Brain pericyte (primary cell): ENCODE data around the gene NGF.

Source experiments
- DNase-seq: peaks from one replicate; pipeline ENCODE4 v3.0.0-alpha.2; 2012; ENCODE audit warnings: low read depth, low spot score

The NGF gene

DNA sequence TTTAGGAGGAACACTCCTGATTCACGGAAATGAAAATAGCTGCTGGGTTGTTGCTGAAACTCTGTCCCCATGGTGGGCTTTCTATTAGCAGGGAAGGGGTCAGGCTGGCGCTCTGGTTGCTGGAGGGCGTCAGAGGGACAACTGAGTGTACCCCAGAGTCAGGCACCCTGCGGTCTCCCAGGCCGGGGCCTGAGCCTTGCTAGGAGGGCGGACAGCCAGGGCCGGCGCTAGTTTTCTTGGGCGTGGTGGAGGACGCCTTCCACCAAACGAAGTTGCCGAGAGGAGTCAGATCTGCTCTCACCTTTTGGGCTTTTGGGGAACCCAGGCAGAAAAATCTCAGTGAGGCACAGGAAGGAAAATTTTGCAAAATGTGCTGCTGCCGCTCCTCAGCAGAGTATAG, 54.8 kb downstream of the NGF start:
- DNase-seq: no peak

DNA sequence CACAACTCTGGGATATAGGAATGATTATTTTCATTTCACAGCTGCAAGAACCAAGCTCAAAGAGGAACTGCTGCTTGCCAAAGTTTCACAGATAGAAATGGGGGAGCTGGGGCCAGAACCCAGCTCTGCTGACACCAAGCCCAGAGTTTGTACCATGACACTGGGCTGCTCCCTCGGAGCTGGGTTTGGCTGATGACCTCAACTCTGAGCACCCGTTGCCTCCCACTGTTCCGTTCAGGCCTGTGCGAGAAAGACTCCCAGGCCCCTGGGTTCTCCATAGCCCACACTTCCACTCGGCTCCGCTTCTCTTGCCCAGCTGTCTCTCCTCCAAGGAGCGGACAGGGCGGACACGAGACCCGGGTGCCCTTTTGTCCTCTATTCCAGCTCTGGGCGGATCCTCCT, 55.2 kb downstream of the NGF start:
- no peak for DNase-seq

DNA sequence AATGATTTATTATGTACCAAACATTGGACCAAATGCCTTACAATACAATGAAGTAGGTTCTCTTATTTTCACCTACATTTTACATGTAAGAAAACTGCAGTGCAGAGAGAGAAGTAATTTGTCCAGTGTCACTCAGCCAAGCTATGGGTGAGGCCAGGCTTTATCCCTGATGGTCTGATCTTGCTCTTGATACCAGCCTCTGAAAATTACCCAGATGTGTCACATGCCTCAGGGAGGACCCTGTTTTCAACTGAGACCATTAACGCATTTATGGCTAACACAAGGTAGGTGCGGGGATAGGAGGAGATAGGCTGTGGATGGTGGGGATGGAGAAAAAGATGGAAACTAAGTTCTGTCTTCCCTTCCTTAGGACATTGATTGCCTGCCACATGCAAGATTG, 56.9 kb downstream of the NGF start:
- no peak for DNase-seq

DNA sequence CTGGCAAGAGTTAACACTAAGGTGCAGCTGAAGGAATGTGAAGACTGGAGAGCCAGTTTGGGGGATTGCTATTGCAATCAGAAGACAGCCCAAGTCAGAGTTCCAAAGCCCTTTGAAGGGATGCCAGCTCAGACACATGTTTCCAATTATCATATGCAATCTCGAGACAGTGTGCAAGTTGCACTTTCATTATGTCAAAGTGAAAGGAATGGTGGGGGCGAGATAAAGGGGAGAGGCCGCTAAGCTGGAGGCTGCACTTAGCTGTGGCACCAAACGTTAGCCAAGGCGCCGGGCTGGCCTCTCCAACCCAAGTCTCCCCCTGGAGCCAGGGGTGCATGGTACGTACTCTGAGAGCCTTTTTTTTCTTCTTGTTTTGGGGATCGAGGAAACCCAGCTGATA, 58.0 kb downstream of the NGF start:
- no peak for DNase-seq

DNA sequence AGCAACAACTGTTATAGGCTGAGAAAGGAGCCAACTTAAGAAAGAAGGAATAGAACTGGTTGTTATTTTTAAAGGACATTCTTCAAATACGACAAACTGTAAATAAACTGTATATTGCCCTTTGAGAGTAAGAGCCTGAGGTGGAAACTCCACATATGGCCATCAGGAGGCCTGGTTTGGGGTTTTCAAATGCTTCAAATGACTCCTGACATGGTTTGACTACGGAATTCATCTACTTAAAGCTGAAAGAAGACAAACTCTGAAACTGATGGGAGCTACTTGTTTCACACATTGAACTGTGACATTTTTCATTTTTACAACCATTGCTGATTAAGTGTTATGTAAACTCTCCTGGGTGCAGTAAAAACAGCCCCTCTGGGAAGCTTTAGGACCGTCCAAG, 59.8 kb downstream of the NGF start:
- no peak for DNase-seq

DNA sequence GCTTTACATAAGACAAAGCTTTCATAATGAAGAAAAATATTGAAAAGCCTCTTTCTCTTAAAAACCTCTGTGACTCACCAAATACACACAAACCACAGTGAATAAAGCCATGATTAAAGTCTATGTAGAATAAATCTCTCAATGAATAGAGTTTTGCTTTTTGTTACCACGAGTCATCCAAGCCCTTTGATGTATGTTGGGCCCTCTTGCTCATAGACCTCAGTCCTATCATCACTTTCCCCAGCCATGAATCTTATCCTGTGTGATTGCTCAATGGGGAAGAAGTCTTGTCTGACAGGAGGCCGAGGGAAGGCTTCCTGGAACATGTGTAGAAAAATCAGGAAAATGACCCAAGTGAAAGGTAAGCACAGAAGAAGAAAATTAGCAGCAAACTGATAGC, 60.8 kb downstream of the NGF start:
- no peak for DNase-seq

DNA sequence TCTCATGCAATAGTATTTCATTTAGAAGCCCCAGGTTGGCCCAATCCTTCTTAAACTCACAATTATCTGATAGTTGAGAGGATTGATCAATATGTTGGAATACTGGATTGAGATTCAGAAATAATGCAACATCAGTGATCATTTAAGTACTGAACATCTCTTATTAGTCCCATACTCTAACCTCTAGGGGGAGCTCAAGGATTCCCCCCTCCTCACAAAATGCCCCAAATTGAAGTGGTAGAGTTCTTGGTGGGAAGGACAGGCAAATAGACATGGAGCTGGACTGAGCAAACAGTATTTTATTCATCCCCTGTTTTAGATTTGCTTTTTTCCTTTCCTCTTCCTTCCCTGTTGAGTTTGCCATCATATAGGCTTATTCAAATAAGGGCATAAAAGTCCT, 62.8 kb downstream of the NGF start:
- no peak for DNase-seq

DNA sequence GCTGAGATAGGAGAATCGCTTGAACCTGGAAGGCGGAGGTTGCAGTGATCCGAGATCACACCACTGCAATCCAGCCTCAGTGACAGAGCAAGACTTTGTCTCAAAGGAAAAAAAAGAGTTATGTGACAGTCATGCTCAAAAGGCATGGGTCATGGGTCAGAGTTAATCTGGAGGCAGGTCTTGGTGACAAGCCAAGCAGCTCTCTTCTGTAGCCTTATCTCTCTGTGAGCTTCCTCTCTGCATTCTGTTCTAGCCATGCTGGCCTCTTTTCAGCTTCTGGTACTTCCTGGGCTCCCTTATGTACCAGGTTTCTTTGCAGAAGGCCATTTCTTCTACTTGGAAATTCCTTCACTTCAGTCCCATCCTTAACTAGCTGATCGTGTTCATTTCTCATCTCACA, 63.6 kb downstream of the NGF start:
- no peak for DNase-seq

DNA sequence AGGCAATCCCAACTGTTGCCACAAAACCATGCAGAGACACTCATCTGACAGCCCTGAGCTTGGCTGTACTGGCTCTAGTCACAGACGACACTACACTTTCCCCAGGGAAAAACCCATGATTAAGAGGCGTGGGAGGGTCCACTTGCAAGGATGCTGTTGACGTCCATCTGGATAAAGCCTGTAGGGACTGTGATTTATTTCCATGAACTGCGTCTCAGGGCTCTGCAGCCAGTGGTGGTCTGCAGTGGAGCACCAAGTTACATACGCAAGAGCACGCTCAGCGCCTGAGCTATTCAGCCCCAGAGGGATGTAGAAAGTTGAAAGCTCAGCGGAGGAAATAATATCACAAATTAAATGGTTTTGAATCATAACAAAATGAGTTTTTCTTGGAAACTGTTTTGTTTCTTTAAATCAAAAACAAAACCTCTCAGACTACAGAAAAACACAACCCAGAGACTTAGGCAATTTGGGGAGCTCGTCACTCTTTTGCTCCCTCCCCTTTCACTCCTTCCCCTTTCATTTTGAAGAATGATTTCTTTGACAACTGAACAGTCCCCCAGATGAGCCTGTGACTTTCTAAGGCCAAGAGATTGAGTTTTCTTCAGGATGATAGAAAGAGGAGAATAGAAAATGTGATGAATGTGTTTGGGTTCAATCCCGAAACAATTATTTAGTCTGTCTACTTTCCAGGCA, 71.2 kb downstream of the NGF start:
- DNase-seq: peak; percentile 88

DNA sequence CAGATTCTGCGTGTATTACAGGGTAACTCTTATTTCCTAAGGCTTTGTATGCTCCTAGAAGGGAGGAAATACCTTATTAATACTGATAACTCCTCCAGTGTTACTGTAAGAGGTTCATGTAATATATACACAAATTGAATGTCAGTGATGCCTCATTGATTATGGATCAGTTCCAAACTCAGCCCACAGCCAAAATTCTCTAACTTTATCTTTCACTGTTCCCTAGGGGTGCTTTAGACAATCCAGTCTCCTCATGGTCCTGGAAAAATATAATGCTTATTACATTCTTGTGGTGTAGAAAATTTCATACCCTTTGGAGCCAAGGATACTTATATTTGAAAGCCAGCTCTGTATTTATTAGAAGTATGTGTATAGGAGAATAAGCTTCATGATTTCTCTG, 73.0 kb downstream of the NGF start:
- DNase-seq: no peak

DNA sequence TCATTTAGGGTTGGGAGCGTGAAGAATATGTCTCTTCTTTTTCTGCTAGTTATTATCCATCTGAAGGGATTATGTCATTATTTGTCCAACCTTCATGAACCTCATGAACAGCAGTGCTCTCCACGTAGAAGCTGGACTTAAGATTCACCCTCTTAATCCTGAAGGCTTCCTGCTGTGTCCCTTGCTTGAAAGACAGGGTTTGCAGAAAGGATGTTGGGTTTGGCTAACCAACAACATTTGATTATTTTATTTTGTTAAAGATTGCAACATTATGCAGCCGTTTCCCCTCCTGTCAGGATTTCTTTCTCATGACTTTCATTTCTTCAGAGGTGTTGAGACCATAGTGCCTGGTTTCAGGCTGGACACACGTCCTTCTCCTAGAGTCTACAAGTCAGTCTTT, 75.2 kb downstream of the NGF start:
- DNase-seq: peak; percentile 84

DNA sequence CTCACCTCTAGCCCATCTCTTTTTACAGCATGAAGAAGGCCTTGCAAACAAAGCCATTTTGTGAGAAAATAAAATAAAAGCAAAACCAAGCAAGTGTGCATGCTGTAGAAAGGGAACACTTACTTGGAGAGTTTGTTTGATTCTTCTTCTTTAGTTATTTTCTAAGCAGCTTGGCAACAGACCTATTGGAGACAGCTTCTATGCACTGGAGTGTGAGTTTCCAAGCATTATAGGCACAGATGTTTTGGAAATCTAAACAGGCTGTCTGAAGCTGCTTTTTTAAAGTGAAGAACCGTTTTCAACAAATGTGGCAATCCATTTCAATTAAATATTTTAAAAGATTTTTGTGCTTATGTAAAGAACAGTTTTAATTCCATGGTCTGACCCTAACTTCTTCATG, 76.6 kb downstream of the NGF start:
- no peak for DNase-seq

DNA sequence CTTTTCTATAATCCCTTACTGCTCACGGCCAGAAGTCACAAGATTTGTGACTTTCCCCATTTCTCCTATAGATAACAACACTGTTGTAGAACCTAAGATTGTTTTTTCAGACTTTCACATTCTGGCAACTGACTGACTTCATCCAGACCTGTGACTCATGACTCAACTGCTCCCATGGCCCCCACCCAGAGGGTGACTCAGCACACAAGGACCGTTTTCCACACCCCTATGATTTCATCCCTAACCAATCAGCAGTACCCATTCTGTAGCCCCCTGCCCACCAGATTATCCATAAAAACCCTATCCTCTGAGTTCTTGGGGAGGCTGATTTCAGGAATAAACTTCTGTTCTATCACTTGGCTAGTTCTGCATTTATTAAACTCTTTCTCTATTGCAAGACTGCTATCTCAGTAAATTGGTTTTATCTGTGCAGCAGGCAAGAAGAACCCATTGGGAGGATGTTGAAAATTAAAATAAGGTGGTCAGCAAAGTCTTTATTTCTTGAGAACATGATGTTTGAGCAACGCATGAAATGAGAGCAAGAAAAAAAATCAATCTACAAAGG, 79.7 kb downstream of the NGF start:
- no peak for DNase-seq

DNA sequence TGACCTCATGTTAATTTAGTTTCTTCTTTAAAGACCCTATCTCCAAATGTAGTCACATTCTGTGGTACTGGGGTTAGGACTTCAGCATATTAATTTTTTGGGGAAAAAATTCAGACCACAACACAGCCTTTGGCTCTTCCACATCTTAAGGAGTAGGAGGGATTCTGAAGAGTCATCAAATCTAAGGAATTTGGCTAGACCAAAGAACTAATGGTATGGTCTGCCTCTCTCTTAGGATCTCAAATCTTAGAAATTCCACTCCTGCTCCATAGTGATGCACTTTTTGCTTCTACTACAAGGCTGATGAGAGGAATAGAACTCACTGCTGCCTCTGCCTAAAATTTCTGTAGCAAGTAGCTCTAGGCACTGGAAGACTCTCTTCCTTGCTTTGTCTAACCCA, 80.5 kb downstream of the NGF start:
- no peak for DNase-seq

DNA sequence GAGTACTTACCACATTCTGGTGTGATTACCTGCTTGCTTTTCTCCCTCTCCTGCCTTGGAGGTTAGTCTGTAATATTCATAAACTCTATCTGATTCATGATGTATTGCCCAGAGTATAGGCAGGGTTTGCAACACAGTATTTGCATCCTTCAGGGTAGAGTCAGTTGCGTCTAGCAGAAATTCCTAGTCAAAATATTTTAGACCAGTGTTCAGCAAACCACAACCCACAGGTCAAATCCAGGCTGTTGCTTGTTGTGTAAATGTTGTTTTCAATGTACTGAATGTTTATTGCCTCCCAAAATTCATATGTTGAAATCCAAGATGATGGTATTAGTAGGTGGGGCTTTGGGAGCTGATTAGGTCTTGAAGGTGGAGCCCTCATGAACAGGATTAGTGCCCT, 82.9 kb downstream of the NGF start:
- no peak for DNase-seq

DNA sequence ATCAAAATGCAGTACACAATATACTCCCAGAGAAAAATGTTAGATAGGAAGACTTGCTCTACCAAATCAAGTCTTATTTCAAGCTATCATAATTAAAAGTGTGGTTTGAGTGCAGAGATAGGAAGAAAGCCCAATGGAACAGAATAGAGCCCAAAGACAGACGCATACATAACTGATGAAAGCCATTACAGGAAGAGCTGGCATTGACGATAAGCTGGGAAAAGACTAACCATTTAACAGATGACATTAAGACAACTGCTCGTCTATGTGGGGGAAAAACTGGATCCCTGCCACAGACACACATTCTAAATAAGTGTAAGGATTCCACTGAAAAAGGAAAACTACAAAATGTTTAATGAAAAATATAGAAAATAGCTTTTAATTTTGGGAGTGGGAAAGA, 85.5 kb downstream of the NGF start:
- no peak for DNase-seq

DNA sequence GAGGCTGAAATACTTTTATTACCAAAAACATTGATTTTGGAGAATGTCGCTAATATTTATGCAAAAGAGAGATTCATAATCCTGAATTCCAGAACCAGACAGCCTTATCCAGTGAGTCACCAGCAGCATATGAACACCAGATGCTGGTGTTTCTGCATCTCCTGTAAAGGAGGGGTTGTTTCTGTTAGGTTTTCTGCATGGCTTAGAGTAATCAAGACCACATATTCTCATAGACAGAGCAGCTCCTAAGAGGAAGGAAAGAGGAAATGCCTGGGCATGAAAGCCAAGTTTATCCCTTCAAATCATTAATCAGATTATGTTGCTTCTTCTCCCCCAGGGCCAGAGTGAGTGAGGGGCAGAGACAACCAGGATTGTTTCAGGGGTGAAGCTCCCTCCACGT, 86.2 kb downstream of the NGF start:
- peak; percentile 50 for DNase-seq

DNA sequence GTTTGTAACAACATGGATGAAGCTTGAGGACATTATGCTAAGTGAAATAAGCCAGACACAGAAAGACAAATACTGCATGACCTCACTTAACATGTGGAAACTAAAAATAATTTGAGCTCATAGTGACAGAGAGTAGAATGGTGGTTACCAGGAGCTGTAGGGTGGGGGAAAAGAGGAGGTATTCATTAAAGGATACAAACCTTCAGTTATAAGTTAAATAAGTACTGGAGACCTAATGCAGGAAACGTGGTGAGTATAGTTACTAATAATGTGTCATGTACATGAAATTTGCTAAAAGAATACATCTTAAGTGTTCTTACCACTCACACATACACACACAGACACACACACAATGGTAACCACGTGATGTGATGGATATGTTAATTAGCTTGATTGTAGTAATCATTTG, 86.7 kb downstream of the NGF start:
- no peak for DNase-seq

DNA sequence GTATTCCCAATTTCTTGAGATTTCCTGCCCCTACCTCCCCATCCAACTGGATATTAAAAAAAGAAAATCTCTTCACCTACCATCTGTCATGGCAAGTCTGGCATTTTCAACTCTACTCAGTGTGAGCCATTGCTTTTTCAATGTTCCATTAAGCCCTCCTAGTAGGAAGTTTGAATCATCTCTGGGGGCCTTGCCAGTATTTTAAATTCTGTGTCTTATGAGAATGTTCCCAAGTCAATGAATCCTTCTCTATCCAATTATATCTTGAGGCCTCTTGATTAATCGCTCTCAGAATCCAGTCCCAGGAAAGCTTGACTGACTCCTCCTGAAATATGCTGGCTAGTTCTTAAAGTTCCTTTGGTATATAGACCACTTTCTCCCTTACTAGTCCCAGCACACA, 91.5 kb downstream of the NGF start:
- no peak for DNase-seq

DNA sequence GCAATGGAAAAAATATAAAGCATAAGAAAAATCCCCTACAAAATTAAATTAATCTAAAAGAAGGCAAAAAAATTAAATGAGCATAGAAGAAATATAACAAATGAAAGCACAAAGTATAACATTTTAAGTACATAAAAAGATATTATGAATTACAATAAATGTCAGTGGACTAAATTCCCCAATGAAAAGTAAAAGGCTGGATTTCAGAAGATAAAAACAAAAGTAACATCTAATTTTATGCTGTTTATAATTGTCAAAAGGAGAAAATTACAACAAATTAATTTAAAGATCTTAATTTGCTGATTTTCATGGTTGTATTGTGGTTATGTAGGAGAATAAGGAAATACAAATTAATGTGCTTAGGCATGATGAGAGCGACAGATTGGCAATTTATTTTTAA, 92.8 kb downstream of the NGF start:
- DNase-seq: no peak

DNA sequence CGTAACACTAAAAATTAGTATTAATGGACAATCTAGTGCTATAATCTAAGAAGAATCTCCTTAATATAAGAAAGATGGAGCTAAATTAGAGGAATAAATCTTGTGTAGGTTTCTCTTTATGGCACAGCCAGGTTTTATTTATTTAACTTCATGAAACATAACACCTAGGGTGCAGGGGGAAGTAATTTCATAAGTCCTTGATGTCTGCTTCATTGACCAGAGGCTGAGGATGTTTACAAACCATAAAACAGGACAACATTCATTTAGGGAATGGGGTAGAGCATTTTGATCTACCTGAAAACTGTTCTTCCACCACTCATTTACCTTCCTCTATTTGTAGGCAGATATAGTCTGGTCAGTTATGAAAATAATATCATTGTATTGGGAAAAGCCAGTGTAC, 95.5 kb downstream of the NGF start:
- no peak for DNase-seq

DNA sequence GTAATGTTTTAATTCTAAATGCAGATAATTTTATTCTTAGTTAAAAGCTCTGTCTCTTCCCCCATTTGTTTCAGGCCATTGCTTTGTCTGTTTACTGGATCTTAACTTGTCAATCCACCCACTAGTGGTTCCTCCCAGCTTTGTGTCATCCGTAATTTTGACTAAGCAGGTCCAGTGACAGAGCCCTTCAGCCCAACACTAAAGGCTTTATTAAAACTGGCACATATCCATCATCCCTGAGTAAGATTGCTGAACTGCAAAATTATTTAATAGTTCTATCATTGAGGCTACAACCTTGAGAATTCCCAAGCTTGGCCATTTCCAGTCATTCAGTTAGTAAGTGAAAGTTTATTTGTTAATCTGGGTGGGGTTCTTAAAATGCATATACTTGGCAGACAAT, 96.7 kb downstream of the NGF start:
- no peak for DNase-seq

DNA sequence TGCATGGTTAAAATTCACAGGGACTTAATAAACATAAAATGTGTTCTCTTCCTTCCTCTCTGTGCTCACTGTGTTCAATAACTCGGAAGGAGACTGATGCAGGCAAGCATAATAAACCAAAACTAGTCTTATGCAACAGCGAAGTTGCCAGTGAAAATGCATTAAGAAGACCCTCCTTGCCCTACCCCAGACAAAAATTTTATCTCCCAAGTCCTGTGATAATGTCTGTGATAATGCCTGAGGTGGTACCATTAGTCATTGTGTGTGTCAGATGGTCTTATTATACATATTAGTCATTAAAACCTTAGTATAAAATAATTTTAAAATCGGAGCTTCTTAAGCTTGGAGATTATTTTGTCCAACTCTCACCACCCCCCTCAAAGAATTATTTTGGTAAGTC, 97.8 kb downstream of the NGF start:
- no peak for DNase-seq

DNA sequence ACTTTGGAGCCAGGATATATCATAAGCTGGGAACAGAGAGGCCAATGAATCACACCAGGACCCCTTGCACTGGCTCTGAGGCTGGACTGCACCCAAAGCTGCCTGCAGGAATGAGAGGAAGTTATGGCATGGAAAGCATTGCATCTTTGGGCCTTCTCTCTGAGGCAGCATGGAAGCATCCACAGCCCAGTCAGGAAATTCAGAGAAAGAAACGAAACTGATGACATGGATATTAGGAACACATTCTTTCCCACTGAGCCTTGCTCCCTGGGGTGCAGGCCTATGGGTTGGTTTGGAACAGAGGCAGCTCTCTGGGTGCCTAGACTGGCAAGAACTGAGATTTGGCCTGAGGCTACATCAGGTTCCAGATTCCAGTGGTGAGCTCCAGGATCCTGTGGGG, 98.6 kb downstream of the NGF start:
- DNase-seq: no peak
